Measurements from ENCODE around the gene ATRIP.

The ATRIP gene

DNA sequence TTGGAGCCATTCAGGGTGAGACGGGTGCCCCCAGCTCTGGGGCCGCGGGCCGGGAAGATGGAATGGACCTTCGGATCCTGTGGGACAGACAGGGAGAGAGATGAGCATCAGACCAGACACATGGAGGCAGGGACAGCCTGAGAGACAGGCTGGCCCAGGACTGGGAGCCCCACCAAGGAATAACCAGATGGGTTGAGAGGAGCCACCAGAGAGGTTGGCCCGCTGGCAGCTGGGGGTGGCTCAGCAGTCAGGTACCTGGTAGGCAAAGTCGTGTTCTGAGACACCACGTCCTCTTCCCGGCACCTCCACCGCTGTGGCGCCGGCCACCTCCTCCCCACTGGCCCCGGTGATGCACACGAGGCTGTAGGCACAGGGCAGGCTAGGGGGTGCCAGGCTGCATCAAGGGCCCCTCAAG lies 30.4 kb upstream of the ATRIP start:
- no peak for TF ChIP-seq CTCF (IDR thresholded peaks at IDR 0.05; ENCODE audit: borderline replicate concordance, insufficient read depth, low read depth, low read length)
- no peak overlapping the region for H3K4me3 ChIP-seq (ENCODE audit: low read depth, low read length)

- no peak overlapping the region for H3K4me3 ChIP-seq (ENCODE audit: low read depth, low read length)
- TF ChIP-seq CTCF (IDR thresholded peaks at IDR 0.05; ENCODE audit: borderline replicate concordance, insufficient read depth, low read depth, low read length), result no peak
These were observed 30.0 kb upstream of the ATRIP start for GRCh38 chr3:48416546-48416945.

- H3K4me3 ChIP-seq (ENCODE audit: low read depth, low read length), result no peak overlapping the region
- TF ChIP-seq CTCF (IDR thresholded peaks at IDR 0.05; ENCODE audit: borderline replicate concordance, insufficient read depth, low read depth, low read length), result no peak
These were observed 28.9 kb upstream of the ATRIP start for GRCh38 chr3:48417529-48418108.

DNA sequence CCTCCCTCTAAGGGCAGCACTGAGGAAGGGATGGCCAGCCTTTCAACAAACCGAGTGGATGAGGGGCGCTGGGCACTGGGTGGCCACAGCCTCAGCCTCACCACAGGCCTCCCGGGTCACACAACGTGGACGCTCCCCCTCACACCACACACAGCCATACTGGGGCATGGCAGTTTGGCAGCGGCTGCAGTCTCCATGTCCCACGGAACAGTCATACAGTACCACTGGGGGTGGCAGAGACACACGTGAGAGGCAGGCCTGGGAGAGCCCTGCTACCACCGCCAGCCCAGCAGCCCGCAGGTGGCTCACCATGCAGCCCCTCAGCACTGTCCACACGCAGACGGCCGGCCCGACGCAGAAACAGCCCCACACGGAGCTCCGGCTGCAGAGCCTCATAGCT lies 28.4 kb upstream of the ATRIP start:
- no peak overlapping the region for H3K4me3 ChIP-seq (ENCODE audit: low read depth, low read length)
- no peak for TF ChIP-seq CTCF (IDR thresholded peaks at IDR 0.05; ENCODE audit: borderline replicate concordance, insufficient read depth, low read depth, low read length)

- H3K4me3 ChIP-seq (ENCODE audit: low read depth, low read length), result no peak overlapping the region
- no peak for TF ChIP-seq CTCF (IDR thresholded peaks at IDR 0.05; ENCODE audit: borderline replicate concordance, insufficient read depth, low read depth, low read length)
These were observed 27.9 kb upstream of the ATRIP start for GRCh38 chr3:48418651-48419050.

GRCh38 chr3:48419149-48419548 lies 27.4 kb upstream of the ATRIP start:
- TF ChIP-seq CTCF (IDR thresholded peaks at IDR 0.05; ENCODE audit: borderline replicate concordance, insufficient read depth, low read depth, low read length), result no peak
- H3K4me3 ChIP-seq (ENCODE audit: low read depth, low read length), result no peak overlapping the region

- H3K4me3 ChIP-seq (ENCODE audit: low read depth, low read length), result no peak overlapping the region
- TF ChIP-seq CTCF (IDR thresholded peaks at IDR 0.05; ENCODE audit: borderline replicate concordance, insufficient read depth, low read depth, low read length), result no peak
These were observed 26.9 kb upstream of the ATRIP start for GRCh38 chr3:48419597-48419996.
